Nephron (organoid): ENCODE measurements around the gene NMNAT1.
"Not testable (repeated sequence)": the region's sequence is repeated elsewhere in the genome, so short reads cannot be mapped to it uniquely, and the experiment has no call there.

Source experiments
- H3K27ac Mint-ChIP-seq, 3 experiments: 2 replicates each; pipeline ENCODE4 v1.8.0; 2020; ENCODE audit warnings: mixed read lengths in 3 of 3, mild to moderate bottlenecking in 2 of 3, moderate library complexity in 1 of 3
- H3K27me3 Mint-ChIP-seq: 2 replicates; pipeline ENCODE4 v1.8.0; 2021; ENCODE audit warnings: low read depth, mild to moderate bottlenecking, moderate library complexity, mixed read lengths
- H3K36me3 Mint-ChIP-seq: 2 replicates; pipeline ENCODE4 v1.8.0; 2020; ENCODE audit warnings: low read depth, mixed read lengths
- H3K4me1 Mint-ChIP-seq: 2 replicates; pipeline ENCODE4 v1.8.0; 2020; ENCODE audit warnings: mixed read lengths
- H3K4me3 Mint-ChIP-seq, 3 experiments: 2 replicates each; pipeline ENCODE4 v1.8.0; 2020; ENCODE audit warnings: mild to moderate bottlenecking in 3 of 3, mixed read lengths in 3 of 3, moderate library complexity in 2 of 3
- H3K9me3 Mint-ChIP-seq: 2 replicates; pipeline ENCODE4 v1.8.0; 2020; ENCODE audit warnings: mixed read lengths
- TF ChIP-seq, protein P1 (sequence below), 3 experiments: fragments of 200-600 bp; sonication (generic); IDR thresholded peaks; one replicate each; pipeline ENCODE4 v1.5.0; 2021; ENCODE audit warnings: antibody characterized with exemption in 3 of 3; ENCODE audit not compliant: unreplicated experiment in 3 of 3

Gene NMNAT1

GRCh38 chr1:9993561-9994075, 50.3 kb downstream of the NMNAT1 start:
- no peak overlapping the region for H3K4me3 Mint-ChIP-seq
- TF ChIP-seq, protein P1, sequence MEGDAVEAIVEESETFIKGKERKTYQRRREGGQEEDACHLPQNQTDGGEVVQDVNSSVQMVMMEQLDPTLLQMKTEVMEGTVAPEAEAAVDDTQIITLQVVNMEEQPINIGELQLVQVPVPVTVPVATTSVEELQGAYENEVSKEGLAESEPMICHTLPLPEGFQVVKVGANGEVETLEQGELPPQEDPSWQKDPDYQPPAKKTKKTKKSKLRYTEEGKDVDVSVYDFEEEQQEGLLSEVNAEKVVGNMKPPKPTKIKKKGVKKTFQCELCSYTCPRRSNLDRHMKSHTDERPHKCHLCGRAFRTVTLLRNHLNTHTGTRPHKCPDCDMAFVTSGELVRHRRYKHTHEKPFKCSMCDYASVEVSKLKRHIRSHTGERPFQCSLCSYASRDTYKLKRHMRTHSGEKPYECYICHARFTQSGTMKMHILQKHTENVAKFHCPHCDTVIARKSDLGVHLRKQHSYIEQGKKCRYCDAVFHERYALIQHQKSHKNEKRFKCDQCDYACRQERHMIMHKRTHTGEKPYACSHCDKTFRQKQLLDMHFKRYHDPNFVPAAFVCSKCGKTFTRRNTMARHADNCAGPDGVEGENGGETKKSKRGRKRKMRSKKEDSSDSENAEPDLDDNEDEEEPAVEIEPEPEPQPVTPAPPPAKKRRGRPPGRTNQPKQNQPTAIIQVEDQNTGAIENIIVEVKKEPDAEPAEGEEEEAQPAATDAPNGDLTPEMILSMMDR (IDR thresholded peaks at IDR 0.05; ENCODE audit: unreplicated experiment in 3 of 3) = no peak
- no peaks in the 10 kb centered on the region for H3K36me3 Mint-ChIP-seq
- H3K27ac Mint-ChIP-seq = no peak overlapping the region
- peaks cover 5% of the 10 kb centered on the region for H3K4me1 Mint-ChIP-seq
- H3K27me3 Mint-ChIP-seq = peaks cover 49% of the 10 kb centered on the region
- no peaks in the 10 kb centered on the region for H3K9me3 Mint-ChIP-seq

DNA sequence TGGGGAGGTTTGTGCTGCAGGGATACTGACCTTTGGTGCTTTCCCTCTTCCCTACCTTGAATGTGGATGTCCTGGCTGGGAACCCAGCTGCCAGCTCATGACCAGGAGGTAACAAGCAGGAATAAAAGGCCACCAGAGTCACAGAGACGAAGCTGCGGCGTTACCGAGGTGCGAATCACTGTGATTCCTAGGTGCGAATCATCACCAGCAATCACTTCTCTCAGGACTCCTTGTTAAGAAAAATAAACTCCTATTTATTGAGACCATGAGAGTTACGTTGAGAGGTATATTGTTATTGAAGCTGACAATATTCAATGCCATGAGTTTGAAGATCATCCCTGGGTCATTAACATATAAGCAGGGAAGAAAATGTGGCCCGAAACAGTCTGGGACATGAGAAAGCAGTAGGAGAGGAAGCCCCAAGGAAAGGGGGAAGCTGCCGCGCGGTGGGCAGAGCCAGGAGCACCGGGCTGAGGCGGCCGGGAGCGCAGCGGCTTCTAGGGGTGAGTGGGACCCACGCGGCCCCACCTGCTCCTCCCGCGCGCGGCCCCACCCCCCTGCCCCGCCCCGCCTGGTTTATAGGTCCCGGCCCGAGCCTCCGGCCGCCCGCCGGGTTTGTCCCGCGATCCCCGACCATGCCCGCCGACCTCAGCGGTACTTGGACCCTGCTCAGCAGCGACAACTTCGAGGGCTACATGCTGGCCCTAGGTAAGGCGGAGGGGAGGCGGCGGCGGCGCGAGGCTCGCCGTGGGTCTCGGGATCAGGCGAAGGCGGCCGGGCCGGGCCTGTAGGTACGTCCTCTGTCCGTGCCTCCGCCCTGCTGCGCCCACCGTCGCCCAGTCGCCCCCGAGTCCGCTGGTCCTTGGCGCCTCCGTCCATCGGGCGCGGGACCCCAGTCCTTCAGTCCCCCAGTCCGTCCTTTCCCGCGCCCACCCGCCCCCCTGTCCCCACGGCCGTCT, 53.6 kb downstream of the NMNAT1 start, which contains the start of gene RBP7:
RBP7 (plus strand) TSS at position 605 of the 959 bp plus-strand sequence; CDS start at position 636, 31 bp downstream.
- Mint-ChIP-seq H3K36me3 (no peaks in the 10 kb centered on the region), H3K9me3 (no peaks in the 10 kb centered on the region), H3K4me1 (peaks cover 5% of the 10 kb centered on the region), H3K27me3 (peaks cover 69% of the 10 kb centered on the region), H3K4me3 (peak within 1 kb of the TSS; percentile 82 to 86 (median 82)), H3K27ac (no peak within 1 kb of the TSS)
- TF ChIP-seq, protein P1 (IDR thresholded peaks at IDR 0.05; ENCODE audit: unreplicated experiment in 3 of 3) = no peak

- no peaks in the 10 kb centered on the region for H3K36me3 Mint-ChIP-seq
- peaks cover 5% of the 10 kb centered on the region for H3K4me1 Mint-ChIP-seq
- H3K9me3 Mint-ChIP-seq = no peaks in the 10 kb centered on the region
- peaks cover 52% of the 10 kb centered on the region for H3K27me3 Mint-ChIP-seq
- TF ChIP-seq, protein P1 (IDR thresholded peaks at IDR 0.05; ENCODE audit: unreplicated experiment in 3 of 3) = no peak
- H3K27ac Mint-ChIP-seq = no peak overlapping the region
- H3K4me3 Mint-ChIP-seq = no peak overlapping the region
Measured at GRCh38 chr1:10001016-10001665, 57.9 kb downstream of the NMNAT1 start.

DNA sequence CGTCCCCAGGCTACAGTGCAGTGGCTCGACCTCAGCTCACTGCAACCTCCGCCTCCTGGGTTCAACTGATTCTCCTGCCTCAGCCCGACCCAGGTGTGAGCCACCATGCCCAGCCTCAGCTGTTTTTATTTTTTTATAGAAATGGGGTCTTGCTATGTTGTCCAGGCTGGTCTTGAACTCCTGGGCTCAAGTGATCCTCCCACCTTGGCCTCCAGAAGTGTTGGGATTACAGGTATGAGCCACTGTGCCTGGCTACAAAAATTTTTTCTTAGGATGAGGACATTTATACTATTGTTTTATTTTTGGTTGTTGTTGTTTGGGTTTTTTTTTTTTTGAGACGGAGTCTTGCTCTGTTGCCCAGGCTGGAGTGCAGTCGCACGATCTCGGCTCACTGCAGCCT, 62.0 kb downstream of the NMNAT1 start:
- peaks cover 17% of the 10 kb centered on the region for H3K27me3 Mint-ChIP-seq
- H3K36me3 Mint-ChIP-seq, H3K4me3 Mint-ChIP-seq, H3K27ac Mint-ChIP-seq, H3K9me3 Mint-ChIP-seq, H3K4me1 Mint-ChIP-seq: not testable (repeated sequence)

GRCh38 chr1:10007169-10007568, 63.9 kb downstream of the NMNAT1 start:
- Mint-ChIP-seq H3K4me3 (no peak overlapping the region), H3K27ac (no peak overlapping the region), H3K4me1 (no peaks in the 10 kb centered on the region), H3K36me3 (no peaks in the 10 kb centered on the region), H3K27me3 (peaks cover 4% of the 10 kb centered on the region), H3K9me3 (no peaks in the 10 kb centered on the region)
- TF ChIP-seq, protein P1 (IDR thresholded peaks at IDR 0.05; ENCODE audit: unreplicated experiment in 3 of 3) = no peak

DNA sequence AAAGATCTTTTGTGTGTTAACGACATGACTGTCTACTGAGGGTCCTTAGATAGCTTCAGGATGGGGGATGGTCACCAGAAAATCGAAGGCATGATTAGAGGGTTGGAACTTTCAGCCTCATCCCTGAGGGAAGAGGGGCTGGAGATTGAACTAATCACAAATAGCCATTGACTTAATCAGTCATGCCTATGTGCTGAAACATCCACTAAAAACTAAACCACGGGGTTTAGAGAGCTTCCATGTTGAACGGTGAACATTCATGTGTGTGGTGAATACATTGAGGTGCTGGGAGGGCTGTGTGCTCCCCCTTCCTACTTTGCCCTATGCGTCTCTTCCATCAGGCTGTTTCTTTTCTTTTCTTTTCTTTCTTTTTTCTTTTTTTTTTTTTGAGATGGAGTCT, 70.7 kb downstream of the NMNAT1 start:
- TF ChIP-seq, protein P1 (IDR thresholded peaks at IDR 0.05; ENCODE audit: unreplicated experiment in 3 of 3) = no peak
- no peaks in the 10 kb centered on the region for H3K27me3 Mint-ChIP-seq
- no peaks in the 10 kb centered on the region for H3K36me3 Mint-ChIP-seq
- no peak overlapping the region for H3K27ac Mint-ChIP-seq
- H3K9me3 Mint-ChIP-seq = no peaks in the 10 kb centered on the region
- H3K4me3 Mint-ChIP-seq = no peak overlapping the region
- H3K4me1 Mint-ChIP-seq = peaks cover 14% of the 10 kb centered on the region
